Testis (tissue), 2 donors: Measurements from ENCODE around the gene PSMD8.

Experiments used
- POLR2A ChIP-seq: fragments of 450-650 bp; IDR thresholded peaks from one replicate; pipeline ENCODE4 v1.6.1; 2017; ENCODE audit warnings: antibody characterized with exemption, mild to moderate bottlenecking, moderate library complexity
- TF ChIP-seq, protein P1 (sequence below), 3 experiments: fragments of 450-650 bp in 2 of 3; fragments of 200-600 bp in 1 of 3; sonication (generic) in 1 of 3; IDR thresholded peaks; one replicate each; pipeline ENCODE4 v1.5.1; 2016 to 2019; ENCODE audit warnings: antibody characterized with exemption in 3 of 3, mild to moderate bottlenecking in 2 of 3, moderate library complexity in 1 of 3

DNA sequence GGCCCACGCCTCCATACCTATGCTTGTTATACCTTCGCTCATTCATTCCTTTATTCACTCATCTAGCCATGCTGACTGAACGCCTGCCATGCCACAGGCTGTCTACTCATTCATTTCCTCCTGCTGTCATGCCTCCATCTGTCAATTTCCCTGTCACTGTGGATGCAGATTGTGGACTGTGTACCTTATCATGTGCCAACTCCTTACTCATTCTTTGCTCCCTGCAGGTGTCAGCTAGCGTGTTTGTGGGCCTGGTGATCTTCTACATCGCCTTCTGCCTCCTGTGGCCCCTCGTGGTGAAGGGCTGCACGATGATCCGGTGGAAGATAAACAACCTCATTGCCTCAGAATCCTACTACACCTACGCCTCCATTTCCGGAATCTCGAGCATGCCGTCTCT is 4.1 kb upstream of the PSMD8 start:
- TF ChIP-seq, protein P1, sequence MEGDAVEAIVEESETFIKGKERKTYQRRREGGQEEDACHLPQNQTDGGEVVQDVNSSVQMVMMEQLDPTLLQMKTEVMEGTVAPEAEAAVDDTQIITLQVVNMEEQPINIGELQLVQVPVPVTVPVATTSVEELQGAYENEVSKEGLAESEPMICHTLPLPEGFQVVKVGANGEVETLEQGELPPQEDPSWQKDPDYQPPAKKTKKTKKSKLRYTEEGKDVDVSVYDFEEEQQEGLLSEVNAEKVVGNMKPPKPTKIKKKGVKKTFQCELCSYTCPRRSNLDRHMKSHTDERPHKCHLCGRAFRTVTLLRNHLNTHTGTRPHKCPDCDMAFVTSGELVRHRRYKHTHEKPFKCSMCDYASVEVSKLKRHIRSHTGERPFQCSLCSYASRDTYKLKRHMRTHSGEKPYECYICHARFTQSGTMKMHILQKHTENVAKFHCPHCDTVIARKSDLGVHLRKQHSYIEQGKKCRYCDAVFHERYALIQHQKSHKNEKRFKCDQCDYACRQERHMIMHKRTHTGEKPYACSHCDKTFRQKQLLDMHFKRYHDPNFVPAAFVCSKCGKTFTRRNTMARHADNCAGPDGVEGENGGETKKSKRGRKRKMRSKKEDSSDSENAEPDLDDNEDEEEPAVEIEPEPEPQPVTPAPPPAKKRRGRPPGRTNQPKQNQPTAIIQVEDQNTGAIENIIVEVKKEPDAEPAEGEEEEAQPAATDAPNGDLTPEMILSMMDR (IDR thresholded peaks at IDR 0.05) = no peak
- no peak for TF ChIP-seq POLR2A
